HepG2 (cell line): Measurements from ENCODE around the gene CLHC1. TPM values are rescaled to one million over a fixed set of nuclear protein-coding genes. Genes with fewer than 3 reads are reported as not detected.

ENCODE experiments used
- DNMT1 ChIP-seq: sonication (generic); formaldehyde crosslinking; IDR thresholded peaks from 2 replicates; pipeline ENCODE4 v1.5.1; 2020; ENCODE audit warnings: mild to moderate bottlenecking, missing genetic modification reagents
- FOXP1 ChIP-seq, 2 experiments: fragments of 450-650 bp in 1 of 2; IDR thresholded peaks; 2 replicates each; pipeline ENCODE4 v1.6.1; 2017 to 2018; ENCODE audit warnings: antibody characterized with exemption in 1 of 2
- GRHL1 ChIP-seq: sonication (generic); formaldehyde crosslinking; conservative IDR thresholded peaks from 2 replicates; pipeline ENCODE4 v1.8.0; 2022; ENCODE audit warnings: missing genetic modification reagents
- ISX ChIP-seq: sonication (generic); formaldehyde crosslinking; conservative IDR thresholded peaks from 2 replicates; pipeline ENCODE4 v1.5.0; 2020; ENCODE audit warnings: missing genetic modification reagents
- MED13 ChIP-seq: sonication (generic); formaldehyde crosslinking; IDR thresholded peaks from 2 replicates; pipeline ENCODE4 v1.5.0; 2020; ENCODE audit warnings: missing genetic modification reagents
- NCOA2 ChIP-seq: sonication (generic); formaldehyde crosslinking; IDR thresholded peaks from 2 replicates; pipeline ENCODE4 v1.8.0; 2022; ENCODE audit warnings: inconsistent platforms
- POLR2A ChIP-seq, 2 experiments: IDR thresholded peaks; 2 replicates each; pipeline ENCODE4 v1.6.1; 2011; ENCODE audit warnings: low read depth in 2 of 2, low read length in 2 of 2, mild to moderate bottlenecking in 1 of 2, moderate library complexity in 1 of 2; ENCODE audit not compliant: insufficient read depth in 1 of 2
- RFXAP ChIP-seq: sonication (generic); formaldehyde crosslinking; IDR thresholded peaks from 2 replicates; pipeline ENCODE4 v1.4.0; 2020; ENCODE audit warnings: missing genetic modification reagents, borderline replicate concordance
- SMC3 ChIP-seq: IDR thresholded peaks from 2 replicates; pipeline ENCODE4 v1.6.1; 2011; ENCODE audit warnings: low read length, improper control_type of control experiment
- SNAPC4 ChIP-seq: sonication (generic); formaldehyde crosslinking; IDR thresholded peaks from 2 replicates; pipeline ENCODE4 v1.4.0; 2020; ENCODE audit warnings: mild to moderate bottlenecking, missing genetic modification reagents
- SP5 ChIP-seq: IDR thresholded peaks from 2 replicates; pipeline ENCODE4 v1.6.1; 2016; ENCODE audit warnings: low read depth, borderline replicate concordance
- YEATS2 ChIP-seq: sonication (generic); formaldehyde crosslinking; IDR thresholded peaks from 2 replicates; pipeline ENCODE4 v1.4.0; 2020; ENCODE audit warnings: missing genetic modification reagents, borderline replicate concordance
- ZBTB37 ChIP-seq: sonication (generic); formaldehyde crosslinking; IDR thresholded peaks from 2 replicates; pipeline ENCODE4 v1.4.0; 2020; ENCODE audit warnings: mild to moderate bottlenecking, missing genetic modification reagents
- ZNF143 ChIP-seq: sonication (generic); formaldehyde crosslinking; IDR thresholded peaks from 2 replicates; pipeline ENCODE4 v1.4.0; 2020; ENCODE audit warnings: missing genetic modification reagents
- ZNF280B ChIP-seq: sonication (generic); formaldehyde crosslinking; IDR thresholded peaks from 2 replicates; pipeline ENCODE4 v1.5.0; 2020; ENCODE audit warnings: missing genetic modification reagents, mild to moderate bottlenecking, borderline replicate concordance
- ZNF441 ChIP-seq: sonication (generic); formaldehyde crosslinking; IDR thresholded peaks from 2 replicates; pipeline ENCODE4 v1.7.0; 2021; ENCODE audit warnings: missing genetic modification reagents, borderline replicate concordance
- ZNF670 ChIP-seq: sonication (generic); formaldehyde crosslinking; IDR thresholded peaks from 2 replicates; pipeline ENCODE4 v1.8.0; 2022; ENCODE audit warnings: mild to moderate bottlenecking, missing genetic modification reagents, borderline replicate concordance
- polyA plus RNA-seq, 8 experiments: library from polyadenylated mRNA; depleted of rRNA in 3 of 8; stranded (reverse) in 7 of 8; unstranded in 1 of 8; fragments of >200 nt; fragmentation: Illumina TruSeq in 4 of 8; extraction: Trizol in 4 of 8; gene quantifications; 2 replicates each; pipeline versions ENCODE4 v1.2.1 to v1.2.3, GENCODE V29; 2011 to 2016; ENCODE audit warnings: low read depth in 4 of 8, missing spikeins in 1 of 8, mixed read lengths in 1 of 8; ENCODE audit not compliant: insufficient read depth in 1 of 8
- total RNA-seq, 5 experiments: library from RNA; depleted of rRNA; stranded (reverse); fragments of >200 nt; fragmentation: Illumina TruSeq; extraction: Trizol; gene quantifications; 2 replicates each; pipeline ENCODE4 v1.2.3, GENCODE V29; 2016; ENCODE audit warnings: low read depth in 1 of 5
- TF ChIP-seq, protein P1 (sequence below): IDR thresholded peaks from 2 replicates; pipeline ENCODE4 v1.6.1; 2016; ENCODE audit warnings: control low read depth

The CLHC1 gene
- total and polyA plus RNA-seq, 2 of the 13 experiments (the other 11 are each of a cell fraction or from before 2014, with no cell fraction given) = 9.8 to 12.6 TPM

- TF ChIP-seq ZNF280B (CRISPR knock-in tag) (peak; percentile 94; the same call in 1 of the 2 replicates), FOXP1 (IDR thresholded peaks at IDR 0.05) (no peak), FOXP1 (CRISPR knock-in tag; IDR thresholded peaks at IDR 0.05) (peak; percentile 46), SMC3 (no peak), SP5 (peak; percentile 94), SNAPC4 (CRISPR knock-in tag) (peak; percentile 91; the same call in 1 of the 2 replicates), NCOA2 (CRISPR knock-in tag) (peak; percentile 79), ISX (CRISPR knock-in tag) (0 out of 2 replicates have a peak, but pooled peaks have one; percentile 23), YEATS2 (CRISPR knock-in tag) (peak; percentile 99), ZNF143 (CRISPR knock-in tag) (peak; percentile 80), POLR2A (IDR thresholded peaks at IDR 0.05; ENCODE audit: insufficient read depth in 1 of 2, low read depth in 2 of 2, low read length in 2 of 2) (peak; percentile 99), GRHL1 (CRISPR knock-in tag) (no peak), RFXAP (CRISPR knock-in tag) (peak; percentile 91; the same call in 1 of the 2 replicates), MED13 (CRISPR knock-in tag) (peak; percentile 70; the same call in 1 of the 2 replicates), ZBTB37 (CRISPR knock-in tag) (peak; percentile 79), ZNF670 (CRISPR knock-in tag) (no peak), ZNF441 (CRISPR knock-in tag) (peak; percentile 91), DNMT1 (CRISPR knock-in tag) (peak; percentile 94; the same call in 1 of the 2 replicates)
- TF ChIP-seq, protein P1, sequence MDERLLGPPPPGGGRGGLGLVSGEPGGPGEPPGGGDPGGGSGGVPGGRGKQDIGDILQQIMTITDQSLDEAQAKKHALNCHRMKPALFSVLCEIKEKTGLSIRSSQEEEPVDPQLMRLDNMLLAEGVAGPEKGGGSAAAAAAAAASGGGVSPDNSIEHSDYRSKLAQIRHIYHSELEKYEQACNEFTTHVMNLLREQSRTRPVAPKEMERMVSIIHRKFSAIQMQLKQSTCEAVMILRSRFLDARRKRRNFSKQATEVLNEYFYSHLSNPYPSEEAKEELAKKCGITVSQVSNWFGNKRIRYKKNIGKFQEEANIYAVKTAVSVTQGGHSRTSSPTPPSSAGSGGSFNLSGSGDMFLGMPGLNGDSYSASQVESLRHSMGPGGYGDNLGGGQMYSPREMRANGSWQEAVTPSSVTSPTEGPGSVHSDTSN (CRISPR knock-in tag) = no peak
These were observed 37.0 kb upstream of the CLHC1 start, which contains the start of gene MTIF2 (continued) for GRCh38 chr2:55268907-55269644.
